Smooth muscle cell (in vitro differentiated cells): ENCODE measurements around the gene APCDD1L. TPM values are rescaled to one million over a fixed set of nuclear protein-coding genes. Genes with fewer than 3 reads are reported as not detected.
A peak's percentile ranks its signal among the peaks of the same experiment; 100 is the strongest.

Experiments
- DNase-seq: peaks from one replicate; lab custom pipeline; 2025; ENCODE audit not compliant: unreplicated experiment; lab: John Stamatoyannopoulos, UW
- H2AFZ ChIP-seq: fragments of 200-600 bp; sonication (generic); 2 replicates; pipeline ENCODE4 v1.6.0; 2016; ENCODE audit warnings: antibody characterized with exemption, low read depth, mild to moderate bottlenecking
- H3F3A ChIP-seq: fragments of 200-600 bp; sonication (generic); 2 replicates; pipeline ENCODE4 v1.6.0; 2017; ENCODE audit warnings: antibody characterized with exemption, low read depth
- H3K27ac ChIP-seq: fragments of 200-600 bp; sonication (generic); 2 replicates; pipeline ENCODE4 v1.5.1; 2016; ENCODE audit warnings: low read depth, mild to moderate bottlenecking
- H3K27me3 ChIP-seq: fragments of 200-600 bp; sonication (generic); 2 replicates; pipeline ENCODE4 v1.6.1; 2016; ENCODE audit warnings: low read depth, mild to moderate bottlenecking
- H3K36me3 ChIP-seq: fragments of 200-600 bp; sonication (generic); 2 replicates; pipeline ENCODE4 v1.5.1; 2016; ENCODE audit warnings: low read depth
- H3K4me1 ChIP-seq: fragments of 200-600 bp; sonication (generic); 2 replicates; pipeline ENCODE4 v1.5.1; 2016; ENCODE audit warnings: low read depth
- H3K4me2 ChIP-seq: fragments of 200-600 bp; sonication (generic); 2 replicates; pipeline ENCODE4 v1.6.0; 2016; ENCODE audit warnings: mild to moderate bottlenecking
- H3K4me3 ChIP-seq: fragments of 200-600 bp; sonication (generic); 2 replicates; pipeline ENCODE4 v1.5.1; 2016; ENCODE audit warnings: mild to moderate bottlenecking
- H3K79me2 ChIP-seq: fragments of 200-600 bp; sonication (generic); 2 replicates; pipeline ENCODE4 v1.6.0; 2016; ENCODE audit warnings: low read depth, mild to moderate bottlenecking
- H3K9ac ChIP-seq: fragments of 200-600 bp; sonication (generic); 2 replicates; pipeline ENCODE4 v1.6.0; 2016; ENCODE audit warnings: low read depth
- H3K9me3 ChIP-seq: fragments of 200-600 bp; sonication (generic); replicated peaks from 2 replicates; pipeline ENCODE4 v1.5.1; 2016; ENCODE audit warnings: low read depth
- H4K20me1 ChIP-seq: fragments of 200-600 bp; sonication (generic); 2 replicates; pipeline ENCODE4 v1.6.0; 2016; ENCODE audit warnings: low read depth
- WGBS: methylation state at CpG from one replicate; pipeline ENCODE4 v1.1.7; 2016; ENCODE audit warnings: low lambda C conversion rate; 5-methylcytosine and 5-hydroxymethylcytosine counted together
- polyA plus RNA-seq: library from polyadenylated mRNA; unstranded; fragments of >200 nt; fragmentation: Nextera tagmentation; extraction: Ambion mirVana; gene quantifications from 2 replicates; pipeline ENCODE4 v1.2.1, GENCODE V29; 2016
- total RNA-seq: library from RNA; depleted of rRNA; stranded (reverse); fragments of >200 nt; gene quantifications from 2 replicates; pipeline ENCODE4 v1.2.3, GENCODE V29; 2014
- TF ChIP-seq, protein P1 (sequence below): fragments of 200-600 bp; sonication (generic); IDR thresholded peaks from 2 replicates; pipeline ENCODE4 v1.5.1; 2017; ENCODE audit warnings: borderline replicate concordance, mild to moderate bottlenecking, antibody characterized with exemption; ENCODE audit not compliant: insufficient read depth, poor library complexity, severe bottlenecking

APCDD1L gene
- total and polyA plus RNA-seq, 2 experiments from 2014 or later, result 9.4 to 18.3 TPM

DNA sequence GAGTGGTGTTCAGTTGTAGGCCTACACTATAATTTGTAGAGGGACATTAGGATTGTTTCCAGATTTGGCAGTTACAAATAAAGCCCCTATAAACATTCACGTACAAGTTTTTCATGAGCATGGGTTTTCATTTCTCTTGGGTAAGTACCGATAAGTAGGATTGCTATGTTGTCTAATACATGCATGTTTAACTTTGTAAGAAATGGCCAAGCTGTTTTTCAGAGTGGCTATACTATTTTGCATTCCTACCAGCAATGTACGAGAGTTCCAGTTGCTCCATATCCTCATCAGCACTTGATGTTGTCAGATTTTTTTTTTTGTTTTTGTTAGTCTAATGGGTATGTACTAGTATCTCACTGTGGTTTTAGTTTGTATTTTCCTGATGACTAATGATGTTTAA is 11.2 kb upstream of the APCDD1L start:
- H3K36me3 ChIP-seq, result no peaks in the 10 kb centered on the region
- H3K4me3 ChIP-seq, result no peak overlapping the region
- no peaks in the 10 kb centered on the region for H4K20me1 ChIP-seq
- H3F3A ChIP-seq, result no peaks in the 10 kb centered on the region
- H3K79me2 ChIP-seq, result no peaks in the 10 kb centered on the region
- TF ChIP-seq, protein P1, sequence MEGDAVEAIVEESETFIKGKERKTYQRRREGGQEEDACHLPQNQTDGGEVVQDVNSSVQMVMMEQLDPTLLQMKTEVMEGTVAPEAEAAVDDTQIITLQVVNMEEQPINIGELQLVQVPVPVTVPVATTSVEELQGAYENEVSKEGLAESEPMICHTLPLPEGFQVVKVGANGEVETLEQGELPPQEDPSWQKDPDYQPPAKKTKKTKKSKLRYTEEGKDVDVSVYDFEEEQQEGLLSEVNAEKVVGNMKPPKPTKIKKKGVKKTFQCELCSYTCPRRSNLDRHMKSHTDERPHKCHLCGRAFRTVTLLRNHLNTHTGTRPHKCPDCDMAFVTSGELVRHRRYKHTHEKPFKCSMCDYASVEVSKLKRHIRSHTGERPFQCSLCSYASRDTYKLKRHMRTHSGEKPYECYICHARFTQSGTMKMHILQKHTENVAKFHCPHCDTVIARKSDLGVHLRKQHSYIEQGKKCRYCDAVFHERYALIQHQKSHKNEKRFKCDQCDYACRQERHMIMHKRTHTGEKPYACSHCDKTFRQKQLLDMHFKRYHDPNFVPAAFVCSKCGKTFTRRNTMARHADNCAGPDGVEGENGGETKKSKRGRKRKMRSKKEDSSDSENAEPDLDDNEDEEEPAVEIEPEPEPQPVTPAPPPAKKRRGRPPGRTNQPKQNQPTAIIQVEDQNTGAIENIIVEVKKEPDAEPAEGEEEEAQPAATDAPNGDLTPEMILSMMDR, result no peak
- no peak overlapping the region for H3K4me2 ChIP-seq
- no peak for DNase-seq
- H3K9me3 ChIP-seq, result peaks cover 11% of the 10 kb centered on the region
- WGBS, result 94% methylated on average over 3 of the region's 3 CpGs
- H2AFZ ChIP-seq, result no peak overlapping the region
- no peak overlapping the region for H3K9ac ChIP-seq
- no peak overlapping the region for H3K27ac ChIP-seq
- H3K27me3 ChIP-seq, result no peaks in the 10 kb centered on the region
- peaks cover 19% of the 10 kb centered on the region for H3K4me1 ChIP-seq

DNA sequence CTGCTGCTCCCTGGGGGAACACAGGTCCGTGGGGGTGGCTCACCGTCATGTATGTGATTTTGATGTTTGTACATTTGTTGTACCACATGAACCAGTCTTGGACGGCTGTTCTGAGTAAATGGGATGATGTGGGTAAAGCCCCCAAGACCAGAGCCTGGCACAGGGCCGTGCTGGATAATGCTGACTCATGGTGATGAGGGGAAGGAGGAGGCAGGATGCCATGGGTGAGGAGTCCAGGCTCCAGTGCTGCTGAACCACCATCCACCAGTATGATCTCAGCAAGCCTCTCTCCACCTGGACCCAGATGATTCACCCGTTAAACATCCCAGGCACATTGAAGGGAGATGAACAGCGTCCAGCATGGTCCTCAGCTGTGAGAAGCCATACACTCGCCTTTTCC is 9.6 kb upstream of the APCDD1L start:
- no peaks in the 10 kb centered on the region for H3K36me3 ChIP-seq
- H3K27me3 ChIP-seq, result no peaks in the 10 kb centered on the region
- H3F3A ChIP-seq, result no peaks in the 10 kb centered on the region
- DNase-seq, result no peak
- peaks cover 8% of the 10 kb centered on the region for H3K9me3 ChIP-seq
- WGBS, result 80% methylated on average over 7 of the region's 7 CpGs
- H3K27ac ChIP-seq, result no peak overlapping the region
- TF ChIP-seq, protein P1, result no peak
- no peak overlapping the region for H3K4me2 ChIP-seq
- H3K79me2 ChIP-seq, result no peaks in the 10 kb centered on the region
- H3K4me1 ChIP-seq, result peaks cover 19% of the 10 kb centered on the region
- no peak overlapping the region for H3K9ac ChIP-seq
- no peak overlapping the region for H2AFZ ChIP-seq
- H3K4me3 ChIP-seq, result no peak overlapping the region
- H4K20me1 ChIP-seq, result no peaks in the 10 kb centered on the region

DNA sequence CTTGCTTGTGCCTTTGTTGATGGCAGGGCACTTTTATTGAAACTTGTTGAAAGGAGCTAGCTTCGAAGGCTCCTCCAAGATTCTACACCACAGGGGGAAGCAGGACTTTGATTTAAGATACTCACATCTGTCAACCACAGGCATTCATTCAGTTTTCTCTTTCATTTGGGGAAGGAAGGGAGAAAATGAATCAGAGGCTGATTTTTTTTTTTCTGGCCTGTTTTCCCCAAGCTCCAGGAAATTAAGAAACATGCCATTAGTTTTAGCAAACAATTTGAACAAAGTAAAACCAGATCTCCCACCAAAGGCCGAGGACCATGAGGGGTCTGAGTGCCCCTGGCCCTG is 8.7 kb upstream of the APCDD1L start:
- no peaks in the 10 kb centered on the region for H4K20me1 ChIP-seq
- no peaks in the 10 kb centered on the region for H3F3A ChIP-seq
- H3K9me3 ChIP-seq, result peaks cover 8% of the 10 kb centered on the region
- WGBS, result 68% methylated on average over 2 of the region's 2 CpGs
- no peak for DNase-seq
- no peak overlapping the region for H2AFZ ChIP-seq
- no peak overlapping the region for H3K27ac ChIP-seq
- H3K27me3 ChIP-seq, result no peaks in the 10 kb centered on the region
- TF ChIP-seq, protein P1, result no peak
- H3K36me3 ChIP-seq, result no peaks in the 10 kb centered on the region
- peaks cover 19% of the 10 kb centered on the region for H3K4me1 ChIP-seq
- H3K4me3 ChIP-seq, result no peak overlapping the region
- H3K9ac ChIP-seq, result no peak overlapping the region
- H3K4me2 ChIP-seq, result peak overlapping the region; percentile 17
- no peaks in the 10 kb centered on the region for H3K79me2 ChIP-seq
